Measurements from ENCODE around the gene BTBD3.

Gene BTBD3

DNA sequence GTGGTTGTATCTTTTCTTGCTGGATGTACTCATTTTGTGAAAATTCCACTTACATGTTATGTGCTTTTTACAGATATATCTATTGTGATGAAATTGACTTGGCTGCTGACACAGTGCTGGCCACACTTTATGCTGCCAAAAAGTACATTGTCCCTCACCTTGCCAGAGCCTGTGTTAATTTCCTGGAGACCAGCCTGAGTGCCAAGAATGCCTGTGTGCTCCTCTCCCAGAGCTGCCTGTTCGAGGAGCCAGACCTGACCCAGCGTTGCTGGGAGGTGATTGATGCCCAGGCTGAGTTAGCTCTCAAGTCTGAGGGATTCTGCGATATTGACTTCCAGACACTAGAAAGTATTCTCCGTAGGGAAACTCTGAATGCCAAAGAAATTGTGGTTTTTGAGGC lies 4.9 kb downstream of the BTBD3 start:
- no peak overlapping the region for H3K4me3 ChIP-seq (ENCODE audit: control insufficient read depth in 1 of 7, extremely low read depth in 1 of 7, insufficient read depth in 4 of 7, low read depth in 2 of 7, low read length in 6 of 7)
- ChIA-PET POLR2A (no interaction called here), CTCF (interaction anchor here (1.3 kb wide), 1 partner anchor 12 kb away, joined by 6 read pairs; no protein-coding TSS in a partner anchor)
- no peaks in the 10 kb centered on the region for H3K9me3 ChIP-seq (ENCODE audit: control extremely low read depth in 1 of 5, control insufficient read depth in 4 of 5, insufficient read depth in 2 of 5, low read depth in 1 of 5, low read length in 4 of 5)
- WGBS (ENCODE audit: insufficient coverage), result 100% methylated on average over 4 of the region's 4 CpGs
- no peak overlapping the region for H3K27ac ChIP-seq (ENCODE audit: insufficient read depth in 1 of 2, low read depth in 1 of 2, low read length in 2 of 2, poor library complexity in 1 of 2, severe bottlenecking in 2 of 2)
- peaks cover 13 to 21% (median 17%) of the 10 kb centered on the region in 4 experiments for H3K4me1 ChIP-seq (ENCODE audit: control extremely low read depth in 1 of 4, control insufficient read depth in 4 of 4, insufficient read depth in 4 of 4, low read length in 3 of 4)
- no peaks in the 10 kb centered on the region for H3K27me3 ChIP-seq (replicated peaks in 2 of 5; ENCODE audit: control insufficient read depth in 4 of 5, insufficient read depth in 5 of 5, low read length in 4 of 5)
- DNase-seq, result no peak
- peaks cover 12 to 37% (median 23%) of the 10 kb centered on the region in 4 experiments for H3K36me3 ChIP-seq (ENCODE audit: control insufficient read depth in 4 of 4, insufficient read depth in 4 of 4, low read length in 3 of 4)

DNA sequence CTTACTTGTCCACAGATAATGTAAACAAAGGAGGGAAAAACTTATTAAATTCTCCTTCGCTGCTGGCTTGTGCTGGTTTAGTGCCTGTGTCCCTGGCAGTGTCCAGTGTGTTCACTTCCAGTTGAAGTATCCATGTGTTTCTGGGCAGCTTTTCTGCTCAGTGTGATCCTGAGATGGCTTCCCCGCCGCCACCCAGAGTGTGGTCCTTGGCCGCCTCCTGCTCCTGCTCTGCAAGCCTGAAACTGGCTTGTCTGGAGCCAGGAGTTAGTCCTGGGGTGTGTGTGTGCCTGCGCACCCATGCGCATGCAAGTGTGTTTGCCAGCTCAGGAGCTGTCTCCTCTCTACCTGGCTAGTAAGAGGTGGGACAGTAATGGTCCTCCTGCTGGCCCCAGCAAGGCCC lies 7.2 kb downstream of the BTBD3 start:
- H3K27me3 ChIP-seq (replicated peaks in 2 of 5; ENCODE audit: control insufficient read depth in 4 of 5, insufficient read depth in 5 of 5, low read length in 4 of 5), result no peaks in the 10 kb centered on the region
- DNase-seq, result no peak
- no peak overlapping the region for H3K4me3 ChIP-seq (ENCODE audit: control insufficient read depth in 1 of 7, extremely low read depth in 1 of 7, insufficient read depth in 4 of 7, low read depth in 2 of 7, low read length in 6 of 7)
- no peaks in the 10 kb centered on the region for H3K9me3 ChIP-seq (ENCODE audit: control extremely low read depth in 1 of 5, control insufficient read depth in 4 of 5, insufficient read depth in 2 of 5, low read depth in 1 of 5, low read length in 4 of 5)
- ChIA-PET POLR2A (no interaction called here), CTCF (interaction anchor here (1.2 kb wide), 1 partner anchor 12 kb away, joined by 3 read pairs; no protein-coding TSS in a partner anchor)
- H3K27ac ChIP-seq (ENCODE audit: insufficient read depth in 1 of 2, low read depth in 1 of 2, low read length in 2 of 2, poor library complexity in 1 of 2, severe bottlenecking in 2 of 2), result no peak overlapping the region
- H3K36me3 ChIP-seq (ENCODE audit: control insufficient read depth in 4 of 4, insufficient read depth in 4 of 4, low read length in 3 of 4), result peaks cover 12 to 43% (median 25%) of the 10 kb centered on the region in 4 experiments
- WGBS (ENCODE audit: insufficient coverage), result 100% methylated on average over 1 of the region's 6 CpGs
- peaks cover 0 to 3% (median 0%) of the 10 kb centered on the region in 4 experiments for H3K4me1 ChIP-seq (ENCODE audit: control extremely low read depth in 1 of 4, control insufficient read depth in 4 of 4, insufficient read depth in 4 of 4, low read length in 3 of 4)

DNA sequence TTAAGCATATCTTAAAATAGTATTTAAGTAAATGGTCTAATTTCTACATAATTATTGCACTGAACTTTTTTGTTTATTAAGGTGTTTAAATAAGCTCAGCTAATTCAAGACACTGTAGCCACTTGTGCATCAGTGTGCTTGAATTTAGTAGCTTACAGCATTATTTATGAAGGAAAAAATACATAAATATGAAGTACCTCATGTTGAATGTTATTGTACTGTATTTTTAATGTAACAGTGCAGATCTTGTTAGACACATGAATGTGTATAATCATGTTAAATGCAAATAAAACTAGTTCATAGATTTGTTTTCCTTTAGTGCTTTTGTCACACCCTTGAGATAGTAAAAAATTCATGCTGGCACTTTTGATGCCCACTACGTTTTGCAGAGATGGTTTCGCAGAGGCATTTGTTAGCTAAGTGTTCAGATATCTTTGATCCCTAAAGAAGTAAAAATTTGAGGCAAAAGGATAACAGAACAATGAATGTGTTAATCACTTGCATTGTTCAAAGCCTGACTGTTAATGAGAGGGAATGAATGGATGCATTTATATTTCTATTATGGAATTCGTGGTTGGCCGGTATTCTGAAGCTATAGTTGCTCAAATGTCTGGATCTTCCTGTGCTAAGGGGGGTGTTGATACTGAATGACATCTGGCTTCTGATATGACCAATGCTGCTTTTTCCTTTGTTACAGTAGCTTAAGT lies 8.8 kb downstream of the BTBD3 start:
- H3K4me3 ChIP-seq (ENCODE audit: control insufficient read depth in 1 of 7, extremely low read depth in 1 of 7, insufficient read depth in 4 of 7, low read depth in 2 of 7, low read length in 6 of 7), result no peak overlapping the region
- no peaks in the 10 kb centered on the region for H3K27me3 ChIP-seq (replicated peaks in 2 of 5; ENCODE audit: control insufficient read depth in 4 of 5, insufficient read depth in 5 of 5, low read length in 4 of 5)
- H3K4me1 ChIP-seq (ENCODE audit: control extremely low read depth in 1 of 4, control insufficient read depth in 4 of 4, insufficient read depth in 4 of 4, low read length in 3 of 4), result peaks cover 0 to 3% (median 0%) of the 10 kb centered on the region in 4 experiments
- H3K36me3 ChIP-seq (ENCODE audit: control insufficient read depth in 4 of 4, insufficient read depth in 4 of 4, low read length in 3 of 4), result peaks cover 10 to 40% (median 22%) of the 10 kb centered on the region in 4 experiments
- ChIA-PET CTCF (interaction anchor here (1.4 kb wide), 1 partner anchor 34 kb away, joined by 4 read pairs; no protein-coding TSS in a partner anchor), POLR2A (no interaction called here)
- H3K27ac ChIP-seq (ENCODE audit: insufficient read depth in 1 of 2, low read depth in 1 of 2, low read length in 2 of 2, poor library complexity in 1 of 2, severe bottlenecking in 2 of 2), result no peak overlapping the region
- no peaks in the 10 kb centered on the region for H3K9me3 ChIP-seq (ENCODE audit: control extremely low read depth in 1 of 5, control insufficient read depth in 4 of 5, insufficient read depth in 2 of 5, low read depth in 1 of 5, low read length in 4 of 5)
- WGBS (ENCODE audit: insufficient coverage), result 98% methylated on average over 4 of the region's 4 CpGs
- no peak for DNase-seq

DNA sequence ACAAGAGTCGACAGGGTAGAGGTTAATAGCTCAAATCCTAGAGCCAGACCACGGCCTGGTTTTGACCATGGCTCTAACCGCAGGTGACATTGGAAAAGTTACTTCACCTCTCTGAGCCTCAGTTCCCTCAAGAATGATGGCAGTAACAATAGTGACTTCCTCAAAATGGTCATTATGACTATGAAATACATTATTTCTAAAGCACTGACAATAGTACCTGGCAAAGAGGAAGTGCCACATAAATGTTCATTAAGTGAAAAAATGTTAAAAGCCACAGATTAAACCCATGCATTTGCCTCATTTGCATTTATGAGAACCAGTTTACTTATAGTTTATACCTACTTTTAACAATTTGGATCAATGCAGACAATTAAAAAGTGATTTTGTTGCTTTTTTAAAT lies 12.3 kb downstream of the BTBD3 start:
- H3K27me3 ChIP-seq (replicated peaks in 2 of 5; ENCODE audit: control insufficient read depth in 4 of 5, insufficient read depth in 5 of 5, low read length in 4 of 5), result no peaks in the 10 kb centered on the region
- WGBS (ENCODE audit: insufficient coverage), result 100% methylated on average over 2 of the region's 3 CpGs
- H3K4me3 ChIP-seq (ENCODE audit: control insufficient read depth in 1 of 7, extremely low read depth in 1 of 7, insufficient read depth in 4 of 7, low read depth in 2 of 7, low read length in 6 of 7), result no peak overlapping the region
- peak in 1 of 3 donors; percentile 15 for DNase-seq
- H3K27ac ChIP-seq (ENCODE audit: insufficient read depth in 1 of 2, low read depth in 1 of 2, low read length in 2 of 2, poor library complexity in 1 of 2, severe bottlenecking in 2 of 2), result no peak overlapping the region
- H3K4me1 ChIP-seq (ENCODE audit: control extremely low read depth in 1 of 4, control insufficient read depth in 4 of 4, insufficient read depth in 4 of 4, low read length in 3 of 4), result peaks cover 0 to 17% (median 1%) of the 10 kb centered on the region in 4 experiments
- ChIA-PET CTCF (no interaction called here), POLR2A (interaction anchor here (0.6 kb wide), 1 partner anchor 195 kb away, joined by 3 read pairs; no protein-coding TSS in a partner anchor)
- H3K9me3 ChIP-seq (ENCODE audit: control extremely low read depth in 1 of 5, control insufficient read depth in 4 of 5, insufficient read depth in 2 of 5, low read depth in 1 of 5, low read length in 4 of 5), result no peaks in the 10 kb centered on the region
- H3K36me3 ChIP-seq (ENCODE audit: control insufficient read depth in 4 of 4, insufficient read depth in 4 of 4, low read length in 3 of 4), result peaks cover 0 to 20% (median 6%) of the 10 kb centered on the region in 4 experiments

DNA sequence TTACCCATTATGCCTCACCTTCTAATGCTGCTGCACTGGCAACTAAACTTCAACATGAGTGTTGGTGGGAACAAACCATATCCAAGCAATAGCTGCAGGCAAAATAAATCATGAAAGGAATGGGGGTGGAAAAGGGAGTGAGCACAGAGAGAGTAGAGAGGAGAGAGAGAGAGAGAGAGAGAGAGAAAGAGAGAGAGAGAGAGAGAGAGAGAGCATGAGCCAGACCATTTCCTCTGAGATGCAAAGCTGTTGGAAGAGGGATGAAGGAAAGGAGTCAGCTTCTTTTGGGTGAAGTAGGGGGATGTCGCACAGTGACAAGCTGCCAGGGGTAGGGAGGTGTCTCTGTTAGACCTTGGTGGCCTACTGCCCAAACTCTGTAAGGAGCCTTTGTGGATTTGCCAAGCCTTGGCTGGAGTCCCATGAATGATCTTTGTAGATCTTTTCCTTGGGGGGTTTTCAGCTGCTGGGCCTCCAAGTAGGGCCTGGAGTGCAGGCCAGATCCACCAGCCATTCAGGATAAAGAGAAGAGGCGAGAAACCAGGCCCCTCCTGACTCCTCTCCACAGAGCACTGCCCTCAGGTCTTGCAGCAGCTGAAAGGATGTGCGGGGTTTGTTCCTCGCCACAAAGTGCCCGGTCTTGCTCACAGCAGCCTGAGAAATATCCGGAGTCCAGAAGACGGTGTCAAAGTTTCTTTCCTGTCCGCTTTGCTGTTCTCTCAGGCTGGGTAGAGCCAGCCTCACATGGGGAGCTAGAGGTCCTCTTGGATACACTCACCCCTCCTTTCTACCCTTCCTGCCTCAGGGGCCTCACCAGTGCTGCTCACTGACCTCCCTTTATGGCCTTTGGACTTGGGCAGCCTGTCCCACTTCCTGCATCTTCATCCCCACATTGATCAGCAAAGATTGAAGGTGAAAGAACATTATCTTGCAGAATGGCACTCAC lies 17.8 kb downstream of the BTBD3 start:
- WGBS (ENCODE audit: insufficient coverage), result 53% methylated on average over 8 of the region's 8 CpGs
- H3K9me3 ChIP-seq (ENCODE audit: control extremely low read depth in 1 of 5, control insufficient read depth in 4 of 5, insufficient read depth in 2 of 5, low read depth in 1 of 5, low read length in 4 of 5), result no peaks in the 10 kb centered on the region
- peaks cover 0 to 33% (median 9%) of the 10 kb centered on the region in 4 experiments for H3K4me1 ChIP-seq (ENCODE audit: control extremely low read depth in 1 of 4, control insufficient read depth in 4 of 4, insufficient read depth in 4 of 4, low read length in 3 of 4)
- H3K27ac ChIP-seq (ENCODE audit: insufficient read depth in 1 of 2, low read depth in 1 of 2, low read length in 2 of 2, poor library complexity in 1 of 2, severe bottlenecking in 2 of 2), result no peak overlapping the region
- CTCF ChIA-PET, result interaction anchor here (0.6 kb wide), 1 partner anchor 267 kb away, joined by 3 read pairs; no protein-coding TSS in a partner anchor
- POLR2A ChIA-PET, result no interaction called here
- H3K27me3 ChIP-seq (replicated peaks in 2 of 5; ENCODE audit: control insufficient read depth in 4 of 5, insufficient read depth in 5 of 5, low read length in 4 of 5), result no peaks in the 10 kb centered on the region
- peak in 1 of 3 donors; percentile 16 for DNase-seq
- H3K4me3 ChIP-seq (ENCODE audit: control insufficient read depth in 1 of 7, extremely low read depth in 1 of 7, insufficient read depth in 4 of 7, low read depth in 2 of 7, low read length in 6 of 7), result no peak overlapping the region
- peaks cover 0 to 3% (median 0%) of the 10 kb centered on the region in 4 experiments for H3K36me3 ChIP-seq (ENCODE audit: control insufficient read depth in 4 of 4, insufficient read depth in 4 of 4, low read length in 3 of 4)

DNA sequence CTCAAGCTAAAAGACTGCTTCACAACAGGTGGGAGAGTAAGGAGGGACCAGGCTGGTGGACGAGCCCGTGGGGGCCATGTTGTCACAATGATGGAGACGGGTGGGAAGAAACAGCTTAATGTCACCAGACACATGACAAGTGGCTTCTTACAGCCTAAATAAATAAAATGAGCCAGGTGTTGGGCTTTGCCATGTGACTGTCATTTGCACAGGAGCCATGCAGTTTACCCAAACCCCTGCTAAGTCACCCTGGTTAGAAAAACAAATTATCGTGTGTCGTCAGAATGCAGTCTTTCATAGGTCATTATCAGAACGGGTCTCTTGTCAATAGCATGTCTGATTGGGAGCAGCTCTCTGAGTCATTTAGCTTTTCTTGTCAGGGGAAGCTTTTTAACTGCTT lies 18.5 kb downstream of the BTBD3 start:
- DNase-seq, result no peak
- H3K9me3 ChIP-seq (ENCODE audit: control extremely low read depth in 1 of 5, control insufficient read depth in 4 of 5, insufficient read depth in 2 of 5, low read depth in 1 of 5, low read length in 4 of 5), result no peaks in the 10 kb centered on the region
- ChIA-PET POLR2A (no interaction called here), CTCF (no interaction called here)
- H3K27me3 ChIP-seq (replicated peaks in 2 of 5; ENCODE audit: control insufficient read depth in 4 of 5, insufficient read depth in 5 of 5, low read length in 4 of 5), result no peaks in the 10 kb centered on the region
- H3K4me1 ChIP-seq (ENCODE audit: control extremely low read depth in 1 of 4, control insufficient read depth in 4 of 4, insufficient read depth in 4 of 4, low read length in 3 of 4), result peaks cover 0 to 33% (median 9%) of the 10 kb centered on the region in 4 experiments
- H3K27ac ChIP-seq (ENCODE audit: insufficient read depth in 1 of 2, low read depth in 1 of 2, low read length in 2 of 2, poor library complexity in 1 of 2, severe bottlenecking in 2 of 2), result no peak overlapping the region
- no peak overlapping the region for H3K4me3 ChIP-seq (ENCODE audit: control insufficient read depth in 1 of 7, extremely low read depth in 1 of 7, insufficient read depth in 4 of 7, low read depth in 2 of 7, low read length in 6 of 7)
- WGBS (ENCODE audit: insufficient coverage), result 95% methylated on average over 3 of the region's 6 CpGs
- H3K36me3 ChIP-seq (ENCODE audit: control insufficient read depth in 4 of 4, insufficient read depth in 4 of 4, low read length in 3 of 4), result peaks cover 0 to 3% (median 0%) of the 10 kb centered on the region in 4 experiments

All from common myeloid progenitor, CD34-positive (primary cell).